Hepatocyte (in vitro differentiated cells): ENCODE data around the gene OSGEP.

Experiments used
- CTCF ChIP-seq: fragments of 200-600 bp; sonication (generic); IDR thresholded peaks from 2 replicates; pipeline ENCODE4 v1.5.1; 2016; ENCODE audit warnings: antibody characterized with exemption, mild to moderate bottlenecking; ENCODE audit not compliant: poor library complexity
- EZH2 ChIP-seq: fragments of 200-600 bp; sonication (generic); IDR thresholded peaks from 2 replicates; pipeline ENCODE4 v1.6.1; 2016; ENCODE audit warnings: antibody characterized with exemption, mild to moderate bottlenecking, borderline replicate concordance

DNA sequence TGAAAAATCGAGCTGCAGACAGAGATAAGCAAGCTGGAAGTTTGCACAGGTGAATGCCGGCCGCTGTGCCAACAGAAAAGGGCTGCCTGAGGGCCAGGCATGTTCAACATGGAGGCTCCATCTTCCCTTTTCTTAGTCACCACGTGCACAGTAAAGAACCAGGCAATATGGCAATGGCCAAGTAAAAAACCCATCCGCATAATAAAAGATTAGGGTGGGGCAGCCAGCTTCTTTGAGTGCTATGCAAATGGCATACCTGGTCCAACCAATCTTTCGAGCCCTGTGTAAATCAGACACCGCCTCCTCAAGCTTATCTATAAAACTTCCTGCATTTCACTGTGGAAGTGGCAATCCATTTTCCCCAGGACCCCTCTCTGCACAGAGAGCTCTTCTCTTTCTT is 31.3 kb upstream of the OSGEP start:
- TF ChIP-seq CTCF, result no peak
- TF ChIP-seq EZH2, result no peak
